GM12891 (cell line): ENCODE measurements around the gene PRMT7.

Experiments used
- POLR2A ChIP-seq: IDR thresholded peaks from 2 replicates; pipeline ENCODE4 v1.6.1; 2011; ENCODE audit warnings: low read depth, low read length, control low read depth
- SPI1 ChIP-seq: IDR thresholded peaks from 2 replicates; pipeline ENCODE4 v1.6.1; 2011; ENCODE audit warnings: low read depth, low read length, control low read depth

DNA sequence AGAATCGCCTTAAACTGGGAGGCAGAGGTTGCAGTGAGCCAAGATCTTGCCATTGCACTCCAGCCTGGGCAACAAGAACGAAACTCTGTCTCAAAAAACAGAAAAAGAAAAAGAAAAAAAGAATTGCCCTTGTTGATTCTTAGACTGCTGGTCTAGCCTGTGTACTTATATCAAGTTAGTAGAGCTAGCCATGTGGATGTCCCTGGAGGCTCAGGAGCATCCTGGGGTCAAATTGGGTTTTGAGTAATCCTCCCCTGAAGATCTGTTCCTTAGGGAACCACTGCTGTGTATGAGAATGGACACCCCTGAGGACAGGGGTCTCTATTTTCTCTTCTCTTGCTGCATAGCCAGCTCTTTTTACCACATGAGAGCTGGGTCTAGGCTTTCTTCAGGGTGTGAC is 21.6 kb upstream of the PRMT7 start:
- TF ChIP-seq POLR2A (no peak), SPI1 (no peak)
